Superior temporal gyrus (tissue), 1 donor: ENCODE data around the gene RIPOR3.
"Not testable (repeated sequence)": the region's sequence is repeated elsewhere in the genome, so short reads cannot be mapped to it uniquely, and the experiment has no call there.

ENCODE experiments used
- DNase-seq: peaks from one replicate; pipeline ENCODE4 v3.0.0-alpha.2; 2016; ENCODE audit errors: extremely low spot score

Gene RIPOR3

GRCh38 chr20:50655311-50655880 is 35.9 kb downstream of the RIPOR3 start:
- DNase-seq = peak; percentile 24

DNA sequence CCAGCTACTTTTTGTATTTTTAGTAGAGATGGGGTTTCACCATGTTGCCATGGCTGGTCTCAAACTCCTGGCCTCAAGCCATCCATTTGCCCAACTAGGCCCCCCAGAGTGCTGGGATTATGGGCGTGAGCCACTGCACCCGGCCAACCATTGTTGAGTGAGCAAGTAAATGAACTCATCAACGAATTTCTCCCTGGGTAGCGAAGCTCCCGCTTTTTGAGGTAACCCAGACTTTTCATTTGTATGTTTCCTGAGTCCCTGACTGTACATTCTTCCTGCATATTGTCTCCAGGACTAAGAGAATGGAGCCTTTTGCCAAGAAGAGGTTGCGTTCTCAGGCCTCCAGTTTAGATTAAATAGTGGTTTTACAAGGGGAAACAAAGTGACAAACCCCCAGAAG is 36.4 kb downstream of the RIPOR3 start:
- no peak for DNase-seq

GRCh38 chr20:50652702-50653294 is 38.5 kb downstream of the RIPOR3 start:
- no peak for DNase-seq

GRCh38 chr20:50651676-50652075 is 39.7 kb downstream of the RIPOR3 start:
- no peak for DNase-seq

GRCh38 chr20:50649590-50649989 is 41.8 kb downstream of the RIPOR3 start:
- no peak for DNase-seq

- DNase-seq = no peak
Observed at GRCh38 chr20:50648651-50649050, 42.7 kb downstream of the RIPOR3 start.

- no peak for DNase-seq
Observed at GRCh38 chr20:50646483-50646996, 44.8 kb downstream of the RIPOR3 start.

- DNase-seq = no peak
Observed at GRCh38 chr20:50645253-50646068, 45.9 kb downstream of the RIPOR3 start.

DNA sequence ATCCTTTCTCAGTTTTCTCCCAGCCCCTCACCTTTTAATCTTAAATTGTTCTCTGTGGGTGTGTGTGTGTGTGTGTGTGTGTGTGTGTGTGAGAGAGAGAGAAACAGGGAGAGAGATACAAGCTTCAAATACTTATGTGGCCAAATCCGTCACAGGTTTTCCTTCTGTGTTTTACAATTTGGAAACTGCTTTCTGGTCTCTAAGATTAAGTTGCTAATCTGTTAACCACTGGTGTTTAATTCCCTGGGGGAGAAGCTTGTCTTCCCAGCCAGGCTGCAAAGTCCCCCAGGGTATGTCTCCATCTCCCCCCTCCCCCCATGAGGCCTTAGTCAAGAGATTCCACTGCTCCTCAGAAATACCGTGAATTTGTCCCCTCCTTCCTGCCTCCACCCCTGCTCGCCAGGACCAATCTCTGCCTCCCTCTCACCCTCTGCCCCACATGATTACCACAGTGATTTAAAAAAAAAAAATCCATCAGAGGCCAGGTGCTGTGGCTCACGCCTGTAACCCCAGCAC is 49.0 kb downstream of the RIPOR3 start:
- DNase-seq = no peak

GRCh38 chr20:50641625-50642287 is 49.6 kb downstream of the RIPOR3 start:
- not testable (repeated sequence) for DNase-seq

DNA sequence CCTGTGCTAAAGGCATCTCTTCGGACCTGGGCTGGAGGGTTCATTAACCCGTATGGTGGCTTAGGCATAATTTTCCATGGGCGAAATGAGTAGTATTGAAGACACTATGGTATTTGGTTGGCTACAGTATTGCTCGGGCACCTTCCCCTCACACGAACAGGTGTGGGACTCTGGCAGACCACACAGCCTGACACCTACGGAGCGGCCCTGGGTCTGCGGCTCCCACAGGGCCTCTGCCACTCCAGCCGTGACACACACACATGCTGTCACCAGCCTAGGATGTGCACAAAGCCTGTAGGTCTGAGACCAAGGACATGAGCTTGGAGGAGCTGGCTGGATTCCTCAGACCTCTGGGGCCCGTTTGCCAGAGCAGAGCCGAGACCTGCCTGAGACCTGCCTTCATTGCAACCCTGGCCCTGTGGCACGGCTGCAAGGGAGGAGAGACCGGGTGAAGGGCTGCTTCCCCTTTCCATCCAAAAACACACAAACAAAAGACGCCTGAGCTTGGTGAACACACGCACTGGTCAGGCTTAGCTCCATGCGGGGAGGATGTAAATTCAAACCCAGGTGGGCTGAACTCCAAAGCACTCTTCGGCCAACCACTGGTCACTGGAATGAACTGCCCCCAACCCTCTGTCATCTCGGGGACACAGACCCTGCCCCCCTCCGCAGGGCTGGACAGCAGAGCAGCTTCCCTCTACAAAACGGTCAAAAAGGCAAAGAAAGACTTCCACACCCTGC is 51.2 kb downstream of the RIPOR3 start:
- DNase-seq = not testable (repeated sequence)

DNA sequence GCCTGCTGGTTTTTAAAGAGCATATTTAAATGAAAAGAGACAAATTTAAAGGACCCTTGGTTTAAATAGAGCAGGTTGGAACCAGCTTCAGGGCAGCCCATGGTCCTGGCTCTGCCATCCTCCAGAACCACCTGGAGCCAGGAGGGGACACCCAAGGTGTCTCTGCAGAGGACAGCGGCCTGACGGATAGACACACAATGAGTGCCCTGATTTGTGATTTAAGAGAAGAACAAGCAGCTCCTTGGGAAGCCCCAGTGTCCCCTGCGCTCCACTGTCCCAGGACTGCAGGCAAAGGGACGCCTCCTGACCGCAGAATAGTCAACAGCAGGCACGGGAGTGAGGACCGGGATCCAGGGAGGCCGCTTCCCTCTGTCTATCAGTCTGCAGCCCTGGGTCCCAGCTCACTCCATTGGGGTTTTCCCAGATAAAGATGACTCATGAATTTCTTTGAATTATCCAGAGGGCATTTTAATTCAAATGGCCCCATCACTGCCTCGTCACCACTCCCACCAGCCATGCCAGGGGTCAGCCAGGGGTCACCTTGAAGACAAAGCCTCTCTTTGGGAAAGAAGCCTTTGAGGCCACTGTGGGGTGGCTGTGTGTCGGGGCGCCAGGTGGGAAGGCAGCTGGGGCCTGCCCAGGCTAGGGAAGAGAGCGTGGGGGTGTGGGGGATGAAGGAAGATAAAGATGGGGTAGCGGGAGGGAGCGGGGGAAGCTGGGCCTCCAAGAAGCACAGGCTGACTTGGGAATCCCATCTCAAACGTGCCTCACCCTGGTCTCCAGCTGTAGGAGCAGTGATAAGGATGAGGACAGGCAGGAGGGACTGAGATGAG is 53.1 kb downstream of the RIPOR3 start:
- not testable (repeated sequence) for DNase-seq

DNA sequence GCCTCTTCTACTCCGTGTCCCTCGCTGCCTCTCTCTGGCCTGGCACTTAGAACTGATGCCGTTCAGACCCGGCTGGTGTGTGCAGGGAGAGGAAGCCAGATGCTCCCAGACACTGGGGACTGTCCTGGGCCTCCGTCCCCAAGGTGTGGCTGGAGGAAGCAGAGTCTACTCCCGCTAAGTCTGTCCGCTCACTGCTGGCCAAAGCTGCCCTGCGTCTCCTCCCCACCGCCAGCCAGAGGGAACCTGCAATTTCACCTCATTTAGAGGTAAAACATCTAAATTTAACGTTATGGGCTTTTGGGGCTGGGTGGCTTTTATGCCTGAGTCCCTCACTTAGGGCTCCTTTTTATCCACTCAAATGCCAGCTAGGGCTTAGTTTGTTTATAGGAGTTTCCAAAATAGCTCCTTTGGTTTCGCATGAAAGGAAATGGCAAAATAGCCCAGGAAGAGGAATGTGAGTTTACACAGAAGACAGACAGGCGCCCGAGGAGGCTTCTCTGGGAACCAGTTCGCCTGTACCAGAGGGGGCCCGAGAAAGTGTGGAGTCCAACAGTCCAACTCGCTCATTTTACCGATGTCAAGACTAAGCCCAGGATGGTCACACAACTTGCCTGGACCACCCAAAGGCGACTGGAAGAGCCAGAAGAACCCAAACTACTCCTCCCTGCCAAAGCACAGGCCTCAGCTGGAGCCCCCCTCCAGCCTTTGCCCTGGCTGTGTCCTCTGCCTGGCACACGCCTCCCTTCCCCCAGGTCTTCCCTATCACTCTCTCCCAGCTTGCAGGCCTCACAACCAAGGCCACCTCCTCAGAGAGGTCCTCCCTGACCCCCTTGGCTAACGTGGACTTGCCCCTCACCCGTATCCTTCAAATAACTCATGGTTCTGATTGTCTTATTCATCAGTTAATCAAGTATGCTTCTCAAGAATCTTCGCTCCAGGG is 54.5 kb downstream of the RIPOR3 start:
- DNase-seq = no peak

- no peak for DNase-seq
Observed at GRCh38 chr20:50635676-50636600, 55.4 kb downstream of the RIPOR3 start.

DNA sequence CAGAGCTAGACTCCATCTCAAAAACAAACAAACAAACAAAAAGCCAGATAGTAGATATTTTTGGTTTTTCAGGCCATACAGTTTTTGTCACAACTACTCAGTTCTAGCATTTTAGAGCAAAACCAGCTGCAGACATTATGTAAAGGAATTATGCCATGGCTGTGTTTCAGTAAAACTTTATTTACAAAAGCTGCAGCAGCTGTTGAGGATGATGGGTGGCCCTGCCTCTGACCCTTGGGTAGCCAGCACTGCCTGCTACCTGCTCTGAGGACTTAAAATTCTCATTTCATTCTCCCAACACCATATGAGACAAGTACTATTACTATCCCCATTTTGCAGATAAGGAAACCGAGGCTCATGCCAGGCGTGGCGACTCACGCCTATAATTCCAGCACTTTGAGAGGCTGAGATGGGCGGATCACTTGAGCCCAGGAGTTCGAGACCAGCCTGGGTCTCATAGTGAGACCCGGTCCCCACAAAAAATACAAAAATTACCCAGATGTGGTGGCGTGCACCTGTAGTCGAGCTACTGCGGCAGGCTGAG is 56.3 kb downstream of the RIPOR3 start:
- DNase-seq = no peak

- DNase-seq = no peak
Observed at GRCh38 chr20:50634191-50634590, 57.2 kb downstream of the RIPOR3 start.

- DNase-seq = no peak
Observed at GRCh38 chr20:50633361-50633760, 58.0 kb downstream of the RIPOR3 start.

DNA sequence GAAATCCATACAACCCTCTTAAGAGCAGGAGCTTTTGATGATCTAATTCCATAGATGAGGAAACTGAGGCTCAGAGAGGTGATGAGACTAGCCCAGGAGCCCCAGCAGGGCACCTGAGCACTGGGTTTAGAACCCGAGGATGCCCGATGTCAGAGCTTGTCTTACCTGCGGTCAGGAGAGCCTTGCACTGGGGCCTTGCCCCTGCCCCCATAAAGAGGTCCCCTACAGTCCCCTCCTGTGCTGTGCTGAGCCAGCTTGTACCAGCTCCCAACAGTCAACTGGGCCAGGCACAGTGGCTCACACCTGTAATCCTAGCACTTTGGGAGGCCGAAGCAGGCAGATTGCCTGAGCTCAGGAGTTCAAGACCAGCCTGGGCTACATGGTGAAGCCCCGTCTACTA is 58.6 kb downstream of the RIPOR3 start:
- no peak for DNase-seq
